ENCODE data around the gene LRRFIP2.

The LRRFIP2 gene

DNA sequence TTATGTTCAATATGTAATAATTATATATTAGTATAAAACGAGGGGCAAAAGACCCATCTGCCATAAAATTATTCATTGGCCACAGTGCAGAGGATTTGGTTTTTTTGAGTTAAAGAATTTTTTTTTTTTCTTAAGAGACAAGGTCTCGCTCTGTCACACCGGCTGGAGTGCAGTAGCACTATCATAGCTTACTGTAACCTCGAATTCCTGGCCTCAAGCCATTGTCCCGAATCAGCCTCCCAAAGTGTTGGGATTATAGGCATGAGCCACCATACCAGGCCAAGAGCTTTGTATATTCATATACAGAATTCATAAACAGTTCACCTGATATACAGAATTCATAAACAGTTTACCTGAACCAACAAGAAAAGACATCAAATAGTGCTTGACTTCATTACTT, 20.2 kb upstream of the LRRFIP2 start:
- no peaks in the 10 kb centered on the region for H3K9me3 ChIP-seq
- no peak overlapping the region for H3K4me3 ChIP-seq (ENCODE audit: low read depth, low read length)
- H3K36me3 ChIP-seq = no peaks in the 10 kb centered on the region
- TF ChIP-seq, protein P1, sequence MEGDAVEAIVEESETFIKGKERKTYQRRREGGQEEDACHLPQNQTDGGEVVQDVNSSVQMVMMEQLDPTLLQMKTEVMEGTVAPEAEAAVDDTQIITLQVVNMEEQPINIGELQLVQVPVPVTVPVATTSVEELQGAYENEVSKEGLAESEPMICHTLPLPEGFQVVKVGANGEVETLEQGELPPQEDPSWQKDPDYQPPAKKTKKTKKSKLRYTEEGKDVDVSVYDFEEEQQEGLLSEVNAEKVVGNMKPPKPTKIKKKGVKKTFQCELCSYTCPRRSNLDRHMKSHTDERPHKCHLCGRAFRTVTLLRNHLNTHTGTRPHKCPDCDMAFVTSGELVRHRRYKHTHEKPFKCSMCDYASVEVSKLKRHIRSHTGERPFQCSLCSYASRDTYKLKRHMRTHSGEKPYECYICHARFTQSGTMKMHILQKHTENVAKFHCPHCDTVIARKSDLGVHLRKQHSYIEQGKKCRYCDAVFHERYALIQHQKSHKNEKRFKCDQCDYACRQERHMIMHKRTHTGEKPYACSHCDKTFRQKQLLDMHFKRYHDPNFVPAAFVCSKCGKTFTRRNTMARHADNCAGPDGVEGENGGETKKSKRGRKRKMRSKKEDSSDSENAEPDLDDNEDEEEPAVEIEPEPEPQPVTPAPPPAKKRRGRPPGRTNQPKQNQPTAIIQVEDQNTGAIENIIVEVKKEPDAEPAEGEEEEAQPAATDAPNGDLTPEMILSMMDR (IDR thresholded peaks at IDR 0.05; ENCODE audit: low read depth, low read length) = no peak
- H3K4me1 ChIP-seq = no peaks in the 10 kb centered on the region
- no peaks in the 10 kb centered on the region for H3K27me3 ChIP-seq
- DNase-seq = no peak

- Histone ChIP-seq H3K4me3 (ENCODE audit: low read depth, low read length) (no peak overlapping the region), H3K4me1 (no peaks in the 10 kb centered on the region), H3K36me3 (no peaks in the 10 kb centered on the region), H3K27me3 (no peaks in the 10 kb centered on the region), H3K9me3 (no peaks in the 10 kb centered on the region)
- no peak for DNase-seq
- TF ChIP-seq, protein P1 (IDR thresholded peaks at IDR 0.05; ENCODE audit: low read depth, low read length) = no peak
These were observed 16.3 kb upstream of the LRRFIP2 start for GRCh38 chr3:37190667-37191066.

GRCh38 chr3:37189109-37189508, 14.7 kb upstream of the LRRFIP2 start:
- H3K27me3 ChIP-seq = no peaks in the 10 kb centered on the region
- no peaks in the 10 kb centered on the region for H3K9me3 ChIP-seq
- TF ChIP-seq, protein P1 (IDR thresholded peaks at IDR 0.05; ENCODE audit: low read depth, low read length) = no peak
- H3K36me3 ChIP-seq = no peaks in the 10 kb centered on the region
- no peak for DNase-seq
- no peaks in the 10 kb centered on the region for H3K4me1 ChIP-seq
- no peak overlapping the region for H3K4me3 ChIP-seq (ENCODE audit: low read depth, low read length)

DNA sequence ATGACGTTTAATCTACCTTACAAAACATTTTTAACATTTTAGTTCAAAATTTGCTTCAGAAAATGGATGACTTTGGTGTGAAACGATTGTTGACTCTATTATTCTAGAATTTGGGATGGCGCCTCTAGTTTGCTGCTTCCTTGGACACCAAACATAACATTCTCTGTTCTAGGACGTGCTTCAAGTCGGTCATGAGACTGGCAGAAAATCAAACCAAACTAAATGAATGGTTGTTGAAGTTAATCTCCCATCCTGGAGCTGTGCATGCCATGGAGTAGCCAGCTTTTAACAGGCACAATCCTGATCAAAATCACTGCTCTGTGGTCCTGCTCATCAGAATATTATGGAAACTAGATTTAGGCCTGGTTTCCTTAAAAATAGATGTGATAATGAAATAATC, 9.6 kb upstream of the LRRFIP2 start:
- TF ChIP-seq, protein P1 (IDR thresholded peaks at IDR 0.05; ENCODE audit: low read depth, low read length) = no peak
- H3K27me3 ChIP-seq = no peaks in the 10 kb centered on the region
- H3K4me3 ChIP-seq (ENCODE audit: low read depth, low read length) = no peak overlapping the region
- no peaks in the 10 kb centered on the region for H3K36me3 ChIP-seq
- no peak for DNase-seq
- H3K9me3 ChIP-seq = no peaks in the 10 kb centered on the region
- H3K4me1 ChIP-seq = no peaks in the 10 kb centered on the region

- DNase-seq = no peak
- no peaks in the 10 kb centered on the region for H3K36me3 ChIP-seq
- H3K4me1 ChIP-seq = no peaks in the 10 kb centered on the region
- H3K9me3 ChIP-seq = no peaks in the 10 kb centered on the region
- H3K4me3 ChIP-seq (ENCODE audit: low read depth, low read length) = no peak overlapping the region
- TF ChIP-seq, protein P1 (IDR thresholded peaks at IDR 0.05; ENCODE audit: low read depth, low read length) = no peak
- no peaks in the 10 kb centered on the region for H3K27me3 ChIP-seq
These were observed 9.0 kb upstream of the LRRFIP2 start for GRCh38 chr3:37183375-37183831.

GRCh38 chr3:37182816-37183215, 8.4 kb upstream of the LRRFIP2 start:
- TF ChIP-seq, protein P1 (IDR thresholded peaks at IDR 0.05; ENCODE audit: low read depth, low read length) = no peak
- Histone ChIP-seq H3K4me3 (ENCODE audit: low read depth, low read length) (no peak overlapping the region), H3K27me3 (no peaks in the 10 kb centered on the region), H3K9me3 (no peaks in the 10 kb centered on the region), H3K36me3 (no peaks in the 10 kb centered on the region), H3K4me1 (no peaks in the 10 kb centered on the region)
- no peak for DNase-seq

Data from BE2C (cell line).